Tibial nerve (tissue), 4 donors: ENCODE results near the gene GNA14. TPM values are rescaled to one million over a fixed set of nuclear protein-coding genes. Genes with fewer than 3 reads are reported as not detected.

Source experiments
- DNase-seq, 2 donors: peaks; one replicate each; pipeline ENCODE4 v3.0.0-alpha.2; 2019; ENCODE audit warnings: low spot score in 2 of 2
- H3K27ac ChIP-seq, 4 donors: fragments of 200-600 bp; sonication (generic) in 3 of 4; one replicate each; pipeline ENCODE4 v1.5.1; 2017 to 2019; ENCODE audit warnings: mild to moderate bottlenecking in 1 of 4
- H3K27me3 ChIP-seq, 2 donors: fragments of 200-600 bp; sonication (generic) in 1 of 2; one replicate each; pipeline versions ENCODE4 v1.5.1 to v1.6.0; 2017 to 2019
- H3K36me3 ChIP-seq, 3 donors: fragments of 200-600 bp; sonication (generic); one replicate each; pipeline ENCODE4 v1.5.1; 2018 to 2019
- H3K4me1 ChIP-seq, 4 donors: fragments of 200-600 bp; sonication (generic) in 3 of 4; one replicate each; pipeline ENCODE4 v1.5.1; 2017 to 2019
- H3K4me3 ChIP-seq, 4 donors: fragments of 200-600 bp; sonication (generic) in 3 of 4; one replicate each; pipeline ENCODE4 v1.5.1; 2017 to 2019; ENCODE audit warnings: mild to moderate bottlenecking in 1 of 4, moderate library complexity in 1 of 4
- H3K9me3 ChIP-seq, 4 donors: fragments of 200-600 bp; sonication (generic) in 3 of 4; one replicate each; pipeline ENCODE4 v1.5.1; 2017 to 2019
- EP300 ChIP-seq, 2 donors: sonication (generic); formaldehyde crosslinking; IDR thresholded peaks; one replicate each; pipeline ENCODE4 v1.6.1; 2017; ENCODE audit warnings: antibody characterized with exemption in 2 of 2, mild to moderate bottlenecking in 1 of 2
- POLR2A ChIP-seq, 2 donors: fragments of 450-650 bp; IDR thresholded peaks; one replicate each; pipeline ENCODE4 v1.6.1; 2017; ENCODE audit warnings: antibody characterized with exemption in 2 of 2, mild to moderate bottlenecking in 2 of 2, moderate library complexity in 2 of 2
- WGBS, 2 donors: methylation state at CpG; one replicate each; pipeline ENCODE4 v1.1.5; 2018; 5-methylcytosine and 5-hydroxymethylcytosine counted together
- total RNA-seq, 4 donors: library from RNA; depleted of rRNA; stranded (reverse); fragments of >200 nt; gene quantifications; one replicate each; pipeline ENCODE4 v1.1.0, GENCODE V29; 2016
- TF ChIP-seq, protein P1 (sequence below), 5 experiments: fragments of 200-600 bp in 3 of 5; fragments of 450-650 bp in 2 of 5; sonication (generic) in 3 of 5; IDR thresholded peaks; one replicate each; pipeline ENCODE4 v1.5.1; 2016 to 2019; ENCODE audit warnings: antibody characterized with exemption in 5 of 5, mild to moderate bottlenecking in 3 of 5, moderate library complexity in 2 of 5

The GNA14 gene
- total RNA-seq, 4 donors from 2014 or later = 0.84 to 7.1 (median 3.6) TPM

DNA sequence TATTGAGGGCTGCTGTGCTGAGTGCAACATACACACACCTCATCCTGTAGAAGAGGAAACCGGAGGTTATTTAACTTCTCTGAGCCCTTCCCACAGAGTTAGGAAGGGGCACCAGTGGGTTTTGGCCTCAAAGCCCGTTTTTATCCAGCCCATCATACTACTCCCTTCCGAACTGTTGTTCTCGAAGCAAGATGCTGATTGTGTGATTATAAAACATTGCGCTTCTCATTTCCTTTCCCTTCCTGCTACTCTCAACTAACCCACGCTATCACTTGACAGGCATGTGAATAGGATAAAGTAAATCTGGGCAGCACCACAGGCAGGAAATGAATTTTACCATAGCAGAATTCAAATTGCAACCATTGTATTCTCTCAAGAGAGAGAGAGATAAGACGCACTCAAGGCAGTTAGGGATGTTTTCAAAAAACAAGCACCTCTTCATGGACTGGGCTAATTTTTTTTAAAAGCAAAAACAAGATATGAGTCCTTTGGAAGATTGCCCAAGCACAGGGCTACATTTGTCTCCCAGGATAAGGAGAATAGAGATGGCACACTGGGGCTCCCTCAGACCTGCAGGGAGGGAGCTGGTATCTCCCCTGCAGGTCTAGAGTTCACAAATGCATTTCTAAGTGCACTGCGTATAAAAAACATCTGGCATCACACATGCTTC is 52.6 kb downstream of the GNA14 start:
- no peaks in the 10 kb centered on the region for H3K9me3 ChIP-seq
- H3K36me3 ChIP-seq = no peaks in the 10 kb centered on the region
- no peak overlapping the region for H3K27ac ChIP-seq
- TF ChIP-seq, protein P1, sequence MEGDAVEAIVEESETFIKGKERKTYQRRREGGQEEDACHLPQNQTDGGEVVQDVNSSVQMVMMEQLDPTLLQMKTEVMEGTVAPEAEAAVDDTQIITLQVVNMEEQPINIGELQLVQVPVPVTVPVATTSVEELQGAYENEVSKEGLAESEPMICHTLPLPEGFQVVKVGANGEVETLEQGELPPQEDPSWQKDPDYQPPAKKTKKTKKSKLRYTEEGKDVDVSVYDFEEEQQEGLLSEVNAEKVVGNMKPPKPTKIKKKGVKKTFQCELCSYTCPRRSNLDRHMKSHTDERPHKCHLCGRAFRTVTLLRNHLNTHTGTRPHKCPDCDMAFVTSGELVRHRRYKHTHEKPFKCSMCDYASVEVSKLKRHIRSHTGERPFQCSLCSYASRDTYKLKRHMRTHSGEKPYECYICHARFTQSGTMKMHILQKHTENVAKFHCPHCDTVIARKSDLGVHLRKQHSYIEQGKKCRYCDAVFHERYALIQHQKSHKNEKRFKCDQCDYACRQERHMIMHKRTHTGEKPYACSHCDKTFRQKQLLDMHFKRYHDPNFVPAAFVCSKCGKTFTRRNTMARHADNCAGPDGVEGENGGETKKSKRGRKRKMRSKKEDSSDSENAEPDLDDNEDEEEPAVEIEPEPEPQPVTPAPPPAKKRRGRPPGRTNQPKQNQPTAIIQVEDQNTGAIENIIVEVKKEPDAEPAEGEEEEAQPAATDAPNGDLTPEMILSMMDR (IDR thresholded peaks at IDR 0.05) = no peak
- no peak for TF ChIP-seq EP300 (IDR thresholded peaks at IDR 0.05)
- TF ChIP-seq POLR2A (IDR thresholded peaks at IDR 0.05) = no peak
- no peak for DNase-seq
- no peak overlapping the region for H3K4me3 ChIP-seq
- WGBS, 2 donors = 47 to 53% methylated on average over 8 of the region's 8 CpGs
- H3K4me1 ChIP-seq = no peaks in the 10 kb centered on the region
- H3K27me3 ChIP-seq = no peaks in the 10 kb centered on the region

DNA sequence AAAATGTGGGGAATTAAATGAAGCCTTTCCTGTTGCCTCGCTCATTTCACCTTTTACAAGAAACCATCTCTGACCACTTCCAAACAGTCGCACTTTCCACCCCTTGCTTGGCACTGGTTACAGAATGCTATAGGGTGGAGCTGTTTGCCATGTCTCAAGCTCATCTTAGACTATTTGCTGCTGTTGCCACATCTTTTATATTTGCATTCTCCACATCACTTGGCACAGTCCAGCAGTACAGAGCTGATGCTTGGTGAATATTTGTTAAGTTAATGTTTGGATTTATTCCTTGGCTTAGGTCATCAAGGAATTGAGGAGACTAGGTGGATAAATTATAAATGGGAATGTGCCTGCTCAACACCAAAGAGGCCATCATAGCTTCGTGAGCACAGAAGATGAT is 53.2 kb downstream of the GNA14 start:
- Histone ChIP-seq H3K27me3 (no peaks in the 10 kb centered on the region), H3K27ac (no peak overlapping the region), H3K9me3 (no peaks in the 10 kb centered on the region), H3K4me3 (no peak overlapping the region), H3K4me1 (no peaks in the 10 kb centered on the region), H3K36me3 (no peaks in the 10 kb centered on the region)
- 81 to 84% methylated on average over 3 of the region's 3 CpGs for WGBS, 2 donors
- TF ChIP-seq EP300 (IDR thresholded peaks at IDR 0.05) = no peak
- TF ChIP-seq POLR2A (IDR thresholded peaks at IDR 0.05) = no peak
- TF ChIP-seq, protein P1 (IDR thresholded peaks at IDR 0.05) = no peak
- DNase-seq = no peak

DNA sequence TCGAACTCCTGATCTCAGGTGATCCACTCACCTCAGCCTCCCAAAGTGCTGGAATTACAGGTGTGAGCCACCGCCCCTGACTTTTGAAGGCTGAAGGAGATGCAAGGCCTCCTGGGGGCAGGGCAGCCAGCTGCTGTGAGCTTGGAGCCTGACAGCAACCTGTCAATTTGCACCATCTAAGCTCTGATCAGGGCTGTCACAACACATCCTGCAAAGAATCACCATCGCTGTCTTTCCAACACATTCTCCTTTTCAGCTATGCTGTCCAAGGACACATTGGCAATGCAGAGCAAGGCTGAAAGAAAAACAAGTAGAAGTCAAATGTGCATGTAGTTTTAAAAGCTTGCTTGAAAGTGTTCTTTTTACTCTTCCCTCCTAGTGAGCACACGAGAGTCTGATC is 54.6 kb downstream of the GNA14 start:
- Histone ChIP-seq H3K36me3 (no peaks in the 10 kb centered on the region), H3K27me3 (no peaks in the 10 kb centered on the region), H3K4me1 (peaks cover 0 to 2% (median 0%) of the 10 kb centered on the region in 4 donors), H3K27ac (no peak overlapping the region), H3K9me3 (no peaks in the 10 kb centered on the region), H3K4me3 (no peak overlapping the region)
- DNase-seq = no peak
- no peak for TF ChIP-seq EP300 (IDR thresholded peaks at IDR 0.05)
- TF ChIP-seq, protein P1 (IDR thresholded peaks at IDR 0.05) = no peak
- WGBS, 2 donors = 80 to 90% methylated on average over 4 of the region's 4 CpGs

DNA sequence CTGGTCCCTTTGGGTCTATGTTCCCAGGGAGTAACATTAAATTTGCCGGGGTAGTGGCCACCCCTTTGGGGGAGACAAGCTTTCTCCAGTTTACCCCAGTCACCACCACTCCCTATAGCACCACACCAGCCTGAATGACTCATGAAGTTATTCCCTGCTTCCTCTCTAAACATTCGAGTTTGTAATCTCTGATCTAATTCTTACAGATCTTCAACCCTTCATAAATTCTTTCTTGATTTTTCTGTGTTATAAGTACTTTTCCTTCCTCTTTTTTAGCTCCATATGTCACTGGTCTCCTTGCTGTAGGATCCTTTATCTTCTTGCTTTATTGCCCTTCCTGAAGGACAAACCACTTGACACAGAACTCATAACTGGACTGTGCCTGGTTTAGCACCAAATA is 55.6 kb downstream of the GNA14 start:
- no peaks in the 10 kb centered on the region for H3K9me3 ChIP-seq
- H3K36me3 ChIP-seq = no peaks in the 10 kb centered on the region
- no peak for DNase-seq
- H3K27me3 ChIP-seq = no peaks in the 10 kb centered on the region
- TF ChIP-seq EP300 (IDR thresholded peaks at IDR 0.05) (no peak), POLR2A (IDR thresholded peaks at IDR 0.05) (no peak)
- TF ChIP-seq, protein P1 (IDR thresholded peaks at IDR 0.05) = no peak
- H3K4me1 ChIP-seq = peaks cover 0 to 6% (median 0%) of the 10 kb centered on the region in 4 donors
- WGBS, 2 donors = 74 to 83% methylated on average over 2 of the region's 2 CpGs
- H3K4me3 ChIP-seq = no peak overlapping the region
- no peak overlapping the region for H3K27ac ChIP-seq

DNA sequence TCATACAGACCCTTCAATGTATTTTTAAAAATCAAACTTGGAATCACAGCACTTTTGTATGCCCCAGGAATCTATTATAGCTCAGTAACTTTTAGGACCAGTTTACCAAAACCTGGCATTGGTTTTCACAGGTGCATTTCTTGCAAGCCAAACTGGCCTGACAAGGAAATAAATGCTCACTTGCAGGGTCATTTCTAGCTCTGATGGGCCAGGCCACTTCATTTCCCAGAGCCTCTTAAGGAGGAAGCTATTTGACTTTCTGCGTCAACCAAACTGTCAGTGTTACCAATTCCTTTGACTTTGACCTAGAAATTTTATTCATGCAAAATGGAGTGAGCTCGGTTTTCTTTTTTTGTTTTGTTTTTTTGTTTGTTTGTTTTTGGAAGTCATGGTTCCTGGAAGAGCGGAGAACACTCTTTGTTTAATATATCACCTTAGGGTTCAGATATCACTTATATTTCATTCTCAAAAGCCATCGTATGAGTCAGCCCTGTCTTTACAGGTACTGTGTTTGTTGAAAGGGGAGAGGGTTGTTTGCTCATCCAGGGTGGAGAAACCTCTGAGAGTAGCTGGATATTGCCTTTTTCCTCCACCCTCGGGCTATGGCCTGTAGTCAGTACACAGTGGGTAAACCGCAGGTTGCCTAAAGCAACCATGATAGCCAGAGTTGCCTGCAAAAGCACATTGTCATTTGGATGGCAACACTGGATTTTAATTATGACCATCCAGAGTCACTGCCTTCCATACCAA is 58.9 kb downstream of the GNA14 start:
- no peak overlapping the region for H3K27ac ChIP-seq
- no peaks in the 10 kb centered on the region for H3K9me3 ChIP-seq
- WGBS, 2 donors = 79 to 81% methylated on average over 6 of the region's 6 CpGs
- no peaks in the 10 kb centered on the region for H3K36me3 ChIP-seq
- no peak for DNase-seq
- H3K4me3 ChIP-seq = no peak overlapping the region
- TF ChIP-seq EP300 (IDR thresholded peaks at IDR 0.05) = no peak
- TF ChIP-seq POLR2A (IDR thresholded peaks at IDR 0.05) = no peak
- TF ChIP-seq, protein P1 (IDR thresholded peaks at IDR 0.05) = no peak
- H3K4me1 ChIP-seq = peaks cover 0 to 6% (median 0%) of the 10 kb centered on the region in 4 donors
- H3K27me3 ChIP-seq = no peaks in the 10 kb centered on the region
